Left colon (tissue), 2 donors: ENCODE results near the gene SERPINF2. TPM values are rescaled to one million over a fixed set of nuclear protein-coding genes. Genes with fewer than 3 reads are reported as not detected.
"Not testable (repeated sequence)": the region's sequence is repeated elsewhere in the genome, so short reads cannot be mapped to it uniquely, and the experiment has no call there.

ENCODE experiments used
- ATAC-seq: fragments of 200-7000 bp; cut with Tn5 transposase; one replicate; pipeline ENCODE4 v1.9.1; 2020; ENCODE audit warnings: mild to moderate bottlenecking, moderate library complexity
- DNase-seq, 2 donors: peaks; one replicate each; pipeline ENCODE4 v3.0.0-alpha.2; 2020
- intact Hi-C, 2 donors: fragments of 100-400 bp; cut with DNase I in 1 of 2; cut with micrococcal nuclease in 1 of 2; formaldehyde crosslinking; loops; one replicate each; pipeline versions ENCODE4 v1.11.2 to v1.14.0; 2022; cut with DNase I, micrococcal nuclease
- total RNA-seq, 2 donors: library from RNA; stranded (reverse); fragmentation: NEBNext Ultra II Directional; extraction: Animal tissue kit (Norgen Biotek cat#: 25700); gene quantifications; one replicate each; pipeline ENCODE4 v1.2.1, GENCODE V29; 2021
- donor health status: DM: no; HTN: no; CAD: no.
- donor health status: DM: yes; HTN: yes; CAD: no.

The SERPINF2 gene
- total RNA-seq, 2 donors from 2014 or later = 1.4 to 2.7 TPM

DNA sequence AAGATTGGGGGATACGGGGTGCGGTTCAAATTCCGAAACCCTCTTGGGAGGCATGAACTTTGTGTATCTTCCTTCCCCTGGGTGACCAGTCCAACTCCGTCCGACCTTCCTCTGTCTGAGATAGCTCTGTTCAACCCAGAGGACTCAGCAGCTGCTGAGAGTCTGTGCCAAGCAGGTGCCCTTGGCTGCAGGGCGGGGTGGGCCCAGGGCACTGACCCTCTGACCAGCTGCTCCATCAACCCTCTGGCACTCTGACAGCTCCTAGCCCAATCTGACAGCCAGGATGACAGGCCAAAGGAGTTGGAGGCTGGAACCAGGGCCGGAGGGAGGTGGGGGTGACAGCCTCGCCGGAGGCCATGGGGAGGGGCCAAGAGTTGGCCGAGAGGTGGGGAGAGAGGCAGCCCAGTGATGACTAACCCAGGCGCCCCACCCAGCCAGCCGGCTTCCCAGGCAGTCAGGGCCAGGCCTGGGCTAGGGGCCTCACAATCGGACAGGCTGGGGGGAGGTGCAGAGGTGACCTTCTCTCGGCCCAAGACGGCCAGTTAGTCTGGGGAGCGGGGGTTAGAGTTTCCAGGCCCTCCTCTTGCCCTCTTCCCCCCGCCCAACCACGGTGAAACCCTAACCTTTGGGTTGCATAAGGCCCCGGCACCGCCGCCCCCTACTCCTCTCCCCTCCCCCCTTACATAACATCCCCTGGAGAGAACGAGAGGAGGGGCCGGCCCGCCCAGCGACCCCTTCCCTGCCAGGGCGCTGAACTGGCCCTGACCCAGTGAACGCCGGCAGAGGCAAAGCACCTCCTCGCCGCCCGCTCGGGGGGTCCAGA, 27.5 kb upstream of the SERPINF2 start:
- ATAC-seq (peak; percentile 50), DNase-seq (peak; percentile 86 to 94)
- intact Hi-C loops = no loop called here

DNA sequence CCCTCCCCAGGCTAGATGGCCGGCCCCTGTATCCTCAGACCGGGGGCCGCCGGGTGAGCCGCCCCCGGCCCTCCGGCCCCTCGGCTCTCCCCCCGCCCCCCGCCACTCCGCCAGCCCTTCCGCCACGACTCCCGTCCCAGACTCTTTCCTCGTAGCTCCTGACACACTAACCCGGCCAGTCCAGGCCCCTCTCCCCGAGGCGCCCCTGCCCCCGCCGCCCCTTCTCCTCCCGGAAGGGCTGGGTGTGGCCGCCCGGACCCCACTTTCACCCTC, 26.9 kb upstream of the SERPINF2 start:
- intact Hi-C loops = no loop called here
- DNase-seq (no peak), ATAC-seq (no peak)

DNA sequence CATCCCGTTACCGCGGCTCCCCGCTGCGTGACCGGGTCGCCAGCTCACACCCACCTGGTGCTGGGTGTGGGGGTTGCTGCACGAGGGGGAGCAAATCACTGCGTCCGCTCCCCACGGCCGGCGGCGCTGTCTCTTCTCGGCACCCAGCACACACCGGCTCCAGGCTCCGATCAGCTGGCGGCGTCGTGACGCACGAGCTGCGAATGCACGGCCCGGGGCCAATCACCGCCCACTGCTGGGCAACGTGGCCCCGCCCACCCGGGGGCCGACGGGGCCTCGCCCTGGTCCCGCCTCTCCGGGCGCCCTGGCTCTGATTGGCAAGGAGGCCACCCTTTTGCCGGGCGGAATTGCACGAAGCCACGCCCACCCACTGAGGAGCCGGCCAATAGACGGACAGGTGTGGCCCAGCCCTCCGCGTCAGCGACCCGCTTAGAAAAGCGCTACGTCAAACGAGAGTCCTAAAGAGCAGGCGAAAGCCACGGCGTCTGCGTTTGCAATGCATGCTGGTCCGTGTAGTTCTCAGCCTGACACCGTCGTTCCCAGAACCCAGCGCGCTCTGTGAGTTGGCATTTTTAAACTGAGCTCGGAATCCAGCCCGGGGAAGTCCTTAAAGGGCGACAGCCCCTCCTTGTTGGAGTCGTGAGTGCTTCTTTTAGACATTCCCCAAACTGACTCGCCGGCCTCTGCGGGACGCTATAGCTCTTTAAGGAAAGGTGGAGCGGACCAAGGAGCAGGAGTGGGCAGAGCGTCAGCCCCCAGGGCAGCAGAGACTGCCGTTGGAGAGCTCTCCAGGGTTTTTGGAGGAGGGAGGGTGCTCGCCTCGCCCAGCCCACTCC, 26.4 kb upstream of the SERPINF2 start:
- DNase-seq (peak; percentile 99 to 100), ATAC-seq (peak; percentile 59)
- intact Hi-C loops = no loop called here

DNA sequence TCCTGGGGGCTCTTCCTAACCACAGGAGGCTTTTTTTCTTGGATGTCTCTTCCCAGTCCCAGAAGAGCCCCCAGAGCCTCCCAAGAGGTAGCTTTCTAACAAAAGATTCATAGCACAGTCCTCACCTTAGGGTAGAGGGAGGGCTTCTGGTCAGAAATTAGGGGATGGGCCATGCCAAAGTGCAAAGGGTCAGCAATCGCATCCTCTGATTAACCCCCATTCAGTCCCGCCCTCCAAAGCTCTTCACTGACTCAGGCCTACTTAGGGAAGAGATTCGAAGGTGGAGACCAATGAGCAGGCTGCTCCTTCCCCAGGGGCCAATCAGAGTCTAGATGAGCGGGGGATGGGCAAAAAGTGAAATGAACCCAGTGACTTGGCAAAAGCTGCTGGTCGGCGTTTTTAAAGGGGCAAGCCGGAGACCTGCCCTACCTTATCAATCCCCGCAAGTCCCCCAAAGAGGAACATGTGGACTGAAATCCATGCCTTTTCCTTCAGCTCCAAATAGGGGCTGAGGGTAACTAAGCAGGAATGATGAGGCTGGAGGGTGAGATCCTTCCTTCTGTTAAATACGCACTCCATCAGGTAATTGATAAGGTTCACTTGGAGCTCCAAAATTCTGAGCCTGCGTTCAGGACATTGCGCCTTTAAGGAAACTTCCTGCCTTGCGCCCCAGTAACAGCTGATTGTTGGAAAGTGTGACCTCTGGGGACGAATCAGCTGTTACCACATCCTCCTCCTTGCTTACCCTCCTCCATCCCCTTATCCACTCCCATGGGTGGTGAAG, 25.6 kb upstream of the SERPINF2 start:
- DNase-seq = peak; percentile 88 to 97
- ATAC-seq = peak; percentile 60
- intact Hi-C loops = no loop called here

DNA sequence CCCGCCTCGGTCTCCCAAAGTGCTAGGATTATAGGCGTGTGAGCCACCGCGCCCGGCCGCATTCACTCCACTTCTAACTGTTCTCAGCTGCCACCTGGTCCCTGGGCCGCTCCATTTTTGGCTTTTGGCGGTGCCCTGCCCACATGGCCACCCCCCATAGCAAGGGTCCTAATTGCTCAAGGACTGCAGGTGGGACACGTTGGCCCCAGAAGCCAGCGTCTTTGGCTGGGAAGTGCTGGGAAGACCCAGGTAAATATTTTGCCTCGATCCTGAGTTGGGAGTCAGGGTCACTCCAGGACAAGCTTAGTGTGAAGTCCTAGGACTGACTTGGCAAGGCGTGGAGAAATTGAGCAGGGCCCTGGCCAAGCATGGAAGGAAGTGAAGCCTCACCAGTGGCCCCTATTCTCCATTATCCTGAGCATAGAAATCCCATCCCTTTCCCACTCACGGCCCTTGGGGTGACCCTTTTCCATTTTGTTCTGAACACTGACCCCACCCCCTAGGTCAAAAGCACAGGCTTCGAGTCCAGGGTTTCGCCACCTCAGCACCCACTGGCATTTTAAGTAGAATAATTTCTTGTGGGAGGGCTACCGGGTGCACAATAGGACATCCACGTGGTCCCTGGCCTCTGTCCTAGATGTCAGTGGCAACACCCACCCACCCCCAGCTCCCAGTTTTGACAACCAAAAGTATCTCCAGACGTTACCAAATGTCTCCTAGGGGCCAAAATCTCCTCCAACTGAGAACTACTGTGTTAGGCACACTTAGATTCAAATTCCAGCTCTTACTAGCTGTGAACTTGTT, 24.1 kb upstream of the SERPINF2 start:
- ATAC-seq (no peak), DNase-seq (peak in 1 of 2 donors; percentile 28)
- intact Hi-C loops = no loop called here

DNA sequence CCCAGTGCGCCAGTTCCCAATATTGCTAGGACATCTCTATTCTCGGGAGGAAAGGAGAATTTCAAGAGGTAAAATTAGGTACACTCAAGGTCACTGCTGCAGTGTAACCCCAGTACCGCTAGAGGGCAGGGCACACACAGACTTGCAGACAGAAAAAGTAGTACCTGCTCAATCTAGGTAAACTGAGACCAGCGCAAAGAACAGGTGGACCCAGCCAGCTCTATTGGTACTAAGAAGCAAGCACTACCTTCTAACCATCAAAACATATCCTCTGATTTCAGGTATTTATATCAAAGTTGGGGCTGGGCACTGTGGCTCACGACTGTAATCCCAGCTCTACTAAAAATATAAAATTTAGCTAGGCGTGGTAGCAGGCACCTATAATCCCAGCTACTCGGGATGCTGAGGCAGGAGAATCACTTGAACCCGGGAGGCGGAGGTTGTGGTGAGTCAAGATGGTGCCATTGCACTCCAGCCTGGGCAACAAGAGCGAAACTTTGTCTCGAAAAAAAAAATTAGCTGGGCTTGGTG, 21.8 kb upstream of the SERPINF2 start:
- peak in 1 of 2 donors; percentile 77 for DNase-seq
- no peak for ATAC-seq
- intact Hi-C loops = loop anchor here (5.0 to 10.0 kb wide), 2 partner anchors 61 to 64 kb away; no protein-coding TSS in a partner anchor

DNA sequence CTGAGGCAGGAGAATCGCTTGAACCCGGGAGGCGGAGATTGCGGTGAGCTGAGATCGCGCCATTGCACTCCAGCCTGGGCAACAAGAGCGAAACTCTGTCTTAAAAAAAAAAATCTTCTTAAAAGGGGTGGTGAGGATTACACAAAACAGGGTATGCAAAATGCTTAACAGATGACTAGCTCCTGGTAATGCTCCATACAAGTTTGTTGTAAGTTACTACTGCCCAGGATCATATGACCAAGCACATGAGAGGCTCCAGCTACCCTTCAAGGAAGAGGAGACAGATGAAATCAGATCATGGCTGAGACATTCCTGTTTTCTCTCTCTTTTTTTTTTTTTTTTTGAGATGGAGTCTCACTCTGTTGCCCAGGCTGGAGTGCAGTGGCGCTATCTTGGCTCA, 20.6 kb upstream of the SERPINF2 start:
- not testable (repeated sequence) for DNase-seq, ATAC-seq
- intact Hi-C loops = loop anchor here (5.0 to 10.0 kb wide), 2 partner anchors 60 to 63 kb away; no protein-coding TSS in a partner anchor

DNA sequence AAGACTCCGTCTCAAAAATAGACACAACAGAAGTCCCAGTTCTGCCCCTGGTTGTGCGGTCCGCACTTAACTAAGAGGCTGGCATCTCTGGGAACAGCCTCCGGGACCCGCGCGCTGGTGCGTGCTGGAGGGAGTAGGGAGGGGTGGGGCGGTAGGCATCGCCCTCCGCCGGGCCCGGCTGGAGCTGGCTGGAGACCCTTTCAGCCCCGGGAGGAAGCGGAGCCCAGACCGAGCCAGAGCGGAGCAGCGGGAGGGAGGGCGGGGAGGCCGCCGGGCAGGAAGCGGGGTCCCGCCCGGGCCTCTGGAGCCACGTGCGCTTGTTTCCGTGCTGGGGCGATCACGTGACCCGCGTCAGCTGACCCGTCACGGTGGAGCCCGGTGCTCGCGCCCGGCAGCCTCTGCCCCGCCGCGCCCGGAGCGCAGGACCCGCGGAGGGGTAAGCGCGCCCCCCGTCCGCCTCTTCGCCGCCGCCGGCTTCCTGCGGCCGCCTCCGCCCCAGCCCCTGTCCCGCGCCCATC, 18.3 kb upstream of the SERPINF2 start, which contains the start of gene WDR81:
Gene WDR81, plus strand, starts transcription at position 354 of the 518 bp plus-strand sequence. CDS start 256 bp downstream, outside the sequence.
- DNase-seq (peak; percentile 92 to 96), ATAC-seq (peak; percentile 87)
- intact Hi-C loops = loop anchor here (5.0 to 10.0 kb wide), 2 partner anchors 58 to 60 kb away; no protein-coding TSS in a partner anchor

DNA sequence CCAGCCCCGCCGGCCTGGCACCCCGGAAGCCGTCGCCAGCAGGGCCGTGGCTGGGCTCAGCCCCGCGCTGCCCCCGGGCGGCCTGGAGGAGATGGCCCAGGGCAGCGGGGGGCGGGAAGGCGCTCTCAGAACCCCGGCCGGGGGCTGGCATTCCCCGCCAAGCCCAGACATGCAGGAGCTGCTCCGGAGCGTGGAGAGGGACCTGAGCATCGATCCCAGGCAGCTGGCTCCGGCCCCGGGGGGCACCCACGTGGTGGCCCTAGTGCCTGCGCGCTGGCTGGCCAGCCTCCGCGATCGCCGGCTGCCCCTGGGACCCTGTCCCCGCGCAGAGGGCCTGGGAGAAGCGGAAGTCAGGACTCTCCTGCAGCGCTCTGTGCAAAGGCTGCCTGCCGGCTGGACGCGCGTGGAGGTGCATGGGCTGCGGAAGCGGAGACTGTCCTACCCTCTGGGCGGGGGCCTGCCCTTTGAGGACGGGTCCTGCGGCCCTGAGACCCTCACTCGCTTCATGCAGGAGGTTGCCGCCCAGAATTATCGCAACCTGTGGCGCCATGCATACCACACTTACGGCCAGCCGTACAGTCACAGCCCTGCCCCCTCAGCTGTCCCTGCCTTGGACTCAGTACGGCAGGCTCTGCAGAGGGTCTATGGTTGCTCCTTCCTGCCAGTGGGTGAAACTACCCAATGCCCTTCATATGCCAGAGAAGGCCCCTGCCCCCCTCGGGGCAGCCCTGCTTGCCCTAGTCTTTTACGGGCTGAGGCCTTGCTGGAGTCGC, 17.6 kb upstream of the SERPINF2 start:
- peak; percentile 68 for ATAC-seq
- intact Hi-C loops = loop anchor here (5.0 to 10.0 kb wide), 2 partner anchors 57 to 60 kb away; no protein-coding TSS in a partner anchor
- DNase-seq = no peak

DNA sequence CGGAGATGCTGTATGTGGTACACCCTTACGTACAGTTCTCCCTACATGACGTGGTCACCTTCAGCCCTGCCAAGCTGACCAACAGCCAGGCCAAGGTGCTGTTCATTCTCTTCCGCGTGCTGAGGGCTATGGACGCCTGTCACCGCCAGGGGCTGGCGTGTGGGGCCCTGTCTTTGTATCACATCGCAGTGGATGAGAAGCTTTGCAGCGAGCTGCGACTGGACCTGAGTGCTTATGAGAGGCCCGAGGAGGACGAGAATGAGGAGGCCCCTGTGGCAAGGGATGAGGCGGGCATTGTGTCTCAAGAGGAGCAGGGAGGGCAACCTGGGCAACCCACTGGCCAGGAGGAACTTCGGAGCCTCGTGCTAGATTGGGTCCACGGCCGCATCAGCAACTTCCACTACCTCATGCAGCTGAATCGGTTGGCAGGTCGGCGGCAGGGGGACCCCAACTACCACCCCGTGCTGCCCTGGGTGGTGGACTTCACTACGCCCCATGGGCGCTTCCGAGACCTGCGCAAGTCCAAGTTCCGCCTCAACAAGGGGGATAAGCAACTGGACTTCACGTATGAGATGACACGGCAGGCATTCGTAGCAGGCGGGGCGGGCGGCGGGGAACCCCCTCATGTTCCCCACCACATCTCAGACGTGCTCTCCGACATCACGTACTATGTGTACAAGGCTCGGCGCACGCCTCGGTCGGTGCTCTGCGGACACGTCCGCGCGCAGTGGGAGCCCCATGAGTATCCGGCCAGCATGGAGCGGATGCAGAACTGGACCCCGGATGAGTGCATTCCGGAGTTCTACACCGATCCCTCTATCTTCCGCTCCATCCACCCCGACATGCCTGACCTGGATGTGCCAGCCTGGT, 16.8 kb upstream of the SERPINF2 start:
- intact Hi-C loops = loop anchor here in 1 of 2 donors (10.0 kb wide), 1 partner anchor 59 kb away; no protein-coding TSS in a partner anchor
- DNase-seq = no peak

DNA sequence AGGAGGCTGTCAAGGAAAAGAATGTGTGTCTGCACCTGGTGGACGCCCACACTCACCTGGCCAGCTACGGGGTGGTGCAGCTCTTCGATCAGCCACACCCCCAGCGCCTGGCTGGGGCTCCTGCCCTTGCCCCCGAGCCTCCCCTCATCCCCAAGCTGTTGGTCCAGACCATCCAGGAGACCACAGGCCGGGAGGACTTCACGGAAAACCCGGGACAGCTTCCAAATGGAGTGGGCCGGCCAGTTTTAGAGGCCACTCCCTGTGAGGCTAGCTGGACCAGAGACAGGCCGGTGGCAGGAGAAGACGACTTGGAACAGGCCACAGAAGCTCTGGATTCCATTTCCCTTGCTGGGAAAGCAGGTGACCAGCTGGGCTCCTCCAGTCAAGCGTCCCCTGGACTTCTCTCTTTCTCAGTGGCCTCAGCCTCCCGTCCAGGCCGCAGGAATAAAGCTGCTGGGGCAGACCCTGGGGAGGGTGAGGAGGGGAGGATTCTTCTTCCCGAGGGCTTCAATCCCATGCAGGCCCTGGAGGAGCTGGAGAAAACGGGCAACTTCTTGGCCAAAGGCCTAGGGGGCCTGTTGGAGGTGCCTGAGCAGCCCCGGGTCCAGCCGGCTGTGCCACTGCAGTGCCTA, 15.9 kb upstream of the SERPINF2 start:
- DNase-seq = no peak
- no peak for ATAC-seq
- intact Hi-C loops = loop anchor here in 1 of 2 donors (10.0 kb wide), 1 partner anchor 58 kb away; no protein-coding TSS in a partner anchor

More for the DNA sequence above, 16.8 kb upstream of the SERPINF2 start:
- no peak for ATAC-seq

DNA sequence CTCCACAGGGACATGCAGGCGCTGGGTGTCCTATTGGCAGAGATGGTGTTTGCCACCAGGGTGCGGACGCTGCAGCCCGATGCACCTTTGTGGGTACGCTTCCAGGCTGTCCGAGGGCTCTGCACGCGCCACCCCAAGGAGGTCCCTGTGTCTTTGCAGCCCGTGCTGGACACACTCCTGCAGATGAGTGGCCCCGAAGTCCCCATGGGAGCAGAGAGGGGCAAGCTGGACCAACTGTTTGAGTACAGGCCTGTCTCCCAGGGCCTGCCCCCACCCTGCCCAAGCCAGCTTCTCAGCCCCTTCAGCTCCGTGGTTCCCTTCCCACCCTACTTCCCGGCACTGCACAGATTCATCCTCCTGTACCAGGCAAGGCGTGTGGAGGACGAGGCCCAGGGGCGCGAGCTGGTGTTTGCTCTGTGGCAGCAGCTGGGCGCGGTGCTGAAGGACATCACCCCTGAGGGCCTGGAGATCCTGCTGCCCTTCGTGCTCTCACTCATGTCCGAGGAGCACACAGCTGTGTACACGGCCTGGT, 15.3 kb upstream of the SERPINF2 start:
- intact Hi-C loops = loop anchor here in 1 of 2 donors (10.0 kb wide), 1 partner anchor 57 kb away; no protein-coding TSS in a partner anchor
- no peak for ATAC-seq

DNA sequence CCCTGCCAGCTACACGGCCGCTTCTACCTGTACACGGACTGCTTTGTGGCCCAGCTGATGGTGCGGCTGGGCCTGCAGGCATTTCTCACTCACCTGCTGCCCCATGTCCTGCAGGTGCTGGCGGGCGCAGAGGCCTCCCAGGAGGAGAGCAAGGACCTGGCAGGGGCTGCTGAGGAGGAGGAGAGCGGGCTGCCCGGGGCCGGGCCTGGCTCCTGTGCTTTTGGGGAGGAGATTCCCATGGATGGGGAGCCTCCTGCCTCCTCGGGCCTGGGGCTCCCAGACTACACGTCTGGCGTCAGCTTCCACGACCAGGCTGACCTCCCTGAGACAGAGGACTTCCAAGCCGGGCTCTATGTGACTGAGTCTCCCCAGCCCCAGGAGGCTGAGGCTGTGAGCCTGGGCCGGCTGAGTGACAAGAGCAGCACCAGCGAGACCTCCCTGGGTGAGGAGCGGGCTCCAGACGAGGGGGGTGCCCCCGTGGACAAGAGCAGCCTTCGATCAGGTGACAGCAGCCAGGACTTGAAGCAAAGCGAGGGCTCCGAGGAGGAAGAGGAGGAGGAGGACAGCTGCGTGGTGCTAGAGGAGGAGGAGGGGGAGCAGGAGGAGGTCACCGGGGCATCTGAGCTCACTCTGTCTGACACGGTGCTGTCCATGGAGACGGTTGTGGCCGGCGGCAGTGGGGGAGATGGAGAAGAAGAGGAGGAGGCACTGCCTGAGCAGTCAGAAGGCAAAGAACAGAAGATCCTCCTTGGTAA, 14.6 kb upstream of the SERPINF2 start:
- no peak for DNase-seq
- no peak for ATAC-seq
- intact Hi-C loops = loop anchor here in 1 of 2 donors (10.0 kb wide), 1 partner anchor 57 kb away; no protein-coding TSS in a partner anchor

More for the DNA sequence above, 15.3 kb upstream of the SERPINF2 start:
- no peak for DNase-seq

DNA sequence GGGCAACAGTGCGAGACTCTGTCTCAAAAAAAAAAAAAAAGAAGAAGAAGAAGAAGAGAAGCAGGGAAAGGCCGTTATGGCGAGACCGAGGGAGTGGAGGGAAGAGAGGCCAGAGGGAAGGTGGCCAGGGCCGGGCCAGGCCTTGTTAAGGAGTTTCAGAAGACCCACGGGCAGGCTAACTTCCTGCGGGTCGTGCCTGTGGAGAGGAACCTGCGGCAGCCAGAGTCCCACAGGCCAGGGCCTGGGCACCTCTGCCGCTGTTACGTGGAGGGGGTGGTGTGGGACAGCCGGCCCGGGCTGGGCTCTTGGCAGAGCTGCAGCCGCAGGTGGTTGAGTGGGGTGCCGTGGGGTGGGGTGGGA, 12.7 kb upstream of the SERPINF2 start:
- ATAC-seq (no peak), DNase-seq (no peak)
- intact Hi-C loops = loop anchor here in 1 of 2 donors (10.0 kb wide), 1 partner anchor 55 kb away; no protein-coding TSS in a partner anchor
